Ascending aorta (tissue), 2 donors: Measurements from ENCODE around the gene BTLA. TPM values are rescaled to one million over a fixed set of nuclear protein-coding genes. Genes with fewer than 3 reads are reported as not detected.

Experiments
- DNase-seq, 2 donors: peaks; one replicate each; pipeline ENCODE4 v3.0.0-alpha.2; 2019; ENCODE audit warnings: low spot score in 2 of 2
- H3K27ac ChIP-seq, 2 donors: fragments of 200-600 bp; sonication (generic); one replicate each; pipeline ENCODE4 v1.5.1; 2016 to 2017; ENCODE audit warnings: mild to moderate bottlenecking in 1 of 2
- H3K27me3 ChIP-seq: fragments of 200-600 bp; sonication (generic); one replicate; pipeline ENCODE4 v1.5.1; 2017
- H3K36me3 ChIP-seq, 2 donors: fragments of 200-600 bp; sonication (generic); one replicate each; pipeline ENCODE4 v1.5.1; 2016
- H3K4me1 ChIP-seq, 2 donors: fragments of 200-600 bp; sonication (generic); one replicate each; pipeline ENCODE4 v1.5.1; 2016 to 2017; ENCODE audit warnings: mild to moderate bottlenecking in 1 of 2
- H3K4me3 ChIP-seq, 2 donors: fragments of 200-600 bp; sonication (generic); one replicate each; pipeline ENCODE4 v1.5.1; 2016 to 2017; ENCODE audit warnings: mild to moderate bottlenecking in 1 of 2
- H3K9me3 ChIP-seq, 2 donors: fragments of 200-600 bp; sonication (generic); one replicate each; pipeline ENCODE4 v1.5.1; 2016
- CTCF ChIP-seq, 3 experiments: fragments of 200-600 bp in 2 of 3; fragments of 450-650 bp in 1 of 3; sonication (generic) in 2 of 3; IDR thresholded peaks; one replicate each; pipeline ENCODE4 v1.5.1; 2016 to 2019; ENCODE audit warnings: antibody characterized with exemption in 3 of 3, mild to moderate bottlenecking in 1 of 3, moderate library complexity in 1 of 3
- intact Hi-C: fragments of 100-400 bp; cut with DNase I; formaldehyde crosslinking; loops from one replicate; pipeline ENCODE4 v1.15.1; 2023
- total RNA-seq: library from RNA; depleted of rRNA; stranded (reverse); fragments of >200 nt; gene quantifications from one replicate; pipeline ENCODE4 v1.1.0, GENCODE V29; 2016

The BTLA gene
- total RNA-seq, 1 donor from 2014 or later = not detected

- Histone ChIP-seq H3K27me3 (no peaks in the 10 kb centered on the region), H3K4me3 (no peak overlapping the region), H3K27ac (no peak overlapping the region), H3K4me1 (peaks cover 0 to 4% of the 10 kb centered on the region in 2 donors), H3K9me3 (no peaks in the 10 kb centered on the region), H3K36me3 (no peaks in the 10 kb centered on the region)
- intact Hi-C loops = no loop called here
- TF ChIP-seq CTCF (IDR thresholded peaks at IDR 0.05) = no peak
- DNase-seq = no peak
Observed at GRCh38 chr3:112505907-112506306, 6.6 kb upstream of the BTLA start.

- Histone ChIP-seq H3K27ac (no peak overlapping the region), H3K9me3 (no peaks in the 10 kb centered on the region), H3K27me3 (no peaks in the 10 kb centered on the region), H3K36me3 (no peaks in the 10 kb centered on the region), H3K4me1 (peaks cover 0 to 4% of the 10 kb centered on the region in 2 donors), H3K4me3 (no peak overlapping the region)
- no peak for DNase-seq
- intact Hi-C loops = no loop called here
- TF ChIP-seq CTCF (IDR thresholded peaks at IDR 0.05) = no peak
Observed at GRCh38 chr3:112504123-112504522, 4.9 kb upstream of the BTLA start.

GRCh38 chr3:112503304-112503972 is 4.2 kb upstream of the BTLA start:
- intact Hi-C loops = no loop called here
- DNase-seq = no peak
- H3K27ac ChIP-seq = no peak overlapping the region
- no peak for TF ChIP-seq CTCF (IDR thresholded peaks at IDR 0.05)
- H3K36me3 ChIP-seq = no peaks in the 10 kb centered on the region
- no peak overlapping the region for H3K4me3 ChIP-seq
- no peaks in the 10 kb centered on the region for H3K9me3 ChIP-seq
- no peaks in the 10 kb centered on the region for H3K27me3 ChIP-seq
- H3K4me1 ChIP-seq = no peaks in the 10 kb centered on the region

- no peaks in the 10 kb centered on the region for H3K4me1 ChIP-seq
- DNase-seq = no peak
- no peak overlapping the region for H3K27ac ChIP-seq
- H3K9me3 ChIP-seq = no peaks in the 10 kb centered on the region
- no peaks in the 10 kb centered on the region for H3K27me3 ChIP-seq
- TF ChIP-seq CTCF (IDR thresholded peaks at IDR 0.05) = no peak
- intact Hi-C loops = no loop called here
- H3K4me3 ChIP-seq = no peak overlapping the region
- H3K36me3 ChIP-seq = no peaks in the 10 kb centered on the region
Observed at GRCh38 chr3:112500621-112501020, 1.3 kb upstream of the BTLA start.

- no peaks in the 10 kb centered on the region for H3K36me3 ChIP-seq
- H3K9me3 ChIP-seq = no peaks in the 10 kb centered on the region
- H3K4me3 ChIP-seq = no peak overlapping the region
- intact Hi-C loops = no loop called here
- H3K27ac ChIP-seq = no peak overlapping the region
- TF ChIP-seq CTCF (IDR thresholded peaks at IDR 0.05) = no peak
- DNase-seq = no peak
- H3K27me3 ChIP-seq = no peaks in the 10 kb centered on the region
- H3K4me1 ChIP-seq = no peaks in the 10 kb centered on the region
Observed at GRCh38 chr3:112497897-112498548, 1.2 kb downstream of the BTLA start.
